Stimulated activated CD8-positive, alpha-beta memory T cell treated with anti-CD3 and anti-CD28 coated beads, Interleukin-15, amount 100 ng/mL, for 48 hours (primary cell): ENCODE measurements around the gene ADCY5.

ENCODE experiments used
- DNase-seq, 2 donors: peaks; one replicate each; pipeline ENCODE4 v3.0.0-alpha.2; 2020; ENCODE audit warnings: low read depth in 2 of 2

The ADCY5 gene

DNA sequence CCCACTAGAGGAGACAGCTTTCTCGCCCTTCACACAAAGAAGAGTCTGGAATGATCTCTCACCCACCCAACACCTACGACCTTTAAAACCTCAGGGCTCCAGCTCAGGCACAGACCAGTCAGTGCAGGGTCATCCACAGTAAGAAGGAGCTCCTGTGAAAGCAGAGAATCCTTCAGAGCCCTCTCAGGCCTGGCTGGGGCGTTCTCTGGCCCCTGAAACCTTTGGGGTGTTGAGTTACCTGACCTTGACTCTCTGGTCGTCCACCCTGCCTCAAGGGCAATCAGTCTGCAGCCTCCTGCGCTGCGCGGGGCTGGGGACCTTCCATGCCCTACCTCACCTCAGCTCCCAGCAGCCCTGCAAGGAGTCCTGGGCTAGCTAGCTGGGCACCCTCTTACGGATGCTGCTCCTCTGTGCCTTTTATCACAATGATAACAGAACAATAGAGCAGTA is 106.2 kb downstream of the ADCY5 start:
- no peak for DNase-seq

DNA sequence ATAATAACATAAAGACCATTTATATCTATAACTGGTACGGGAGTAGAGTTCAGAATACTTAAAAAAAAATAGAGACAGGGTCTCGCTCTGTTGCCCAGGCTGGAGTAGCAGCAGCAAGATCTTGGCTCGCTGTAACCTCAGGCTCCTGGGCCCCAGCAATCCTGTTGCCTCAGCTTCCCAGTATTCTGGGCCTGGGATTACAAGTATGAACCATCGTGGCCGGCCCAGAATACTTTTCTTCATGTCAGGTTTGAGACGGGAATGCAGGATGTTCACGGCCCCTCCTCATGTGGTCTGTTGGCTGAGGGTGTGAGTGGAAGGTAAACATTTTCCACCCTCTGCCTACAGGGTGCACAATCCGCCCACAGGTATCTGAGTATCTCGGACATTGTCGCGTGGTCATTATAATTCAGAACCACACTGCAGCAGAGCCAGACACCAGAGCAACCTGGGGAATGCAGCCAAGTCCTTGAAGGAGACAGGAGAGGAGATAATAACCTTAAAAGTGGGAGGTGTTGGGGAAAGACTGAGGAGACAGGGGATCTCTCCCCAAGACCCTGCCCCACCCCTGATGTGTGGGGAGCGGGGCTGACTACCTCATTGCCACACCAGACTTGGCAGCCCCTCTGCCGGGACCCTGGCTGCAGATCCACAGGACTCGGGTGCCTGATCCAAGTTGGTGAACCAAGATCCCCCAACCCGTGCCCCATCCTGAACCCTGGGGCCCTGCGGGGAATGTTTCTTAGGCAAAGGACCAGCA is 106.8 kb downstream of the ADCY5 start:
- DNase-seq, result no peak

DNA sequence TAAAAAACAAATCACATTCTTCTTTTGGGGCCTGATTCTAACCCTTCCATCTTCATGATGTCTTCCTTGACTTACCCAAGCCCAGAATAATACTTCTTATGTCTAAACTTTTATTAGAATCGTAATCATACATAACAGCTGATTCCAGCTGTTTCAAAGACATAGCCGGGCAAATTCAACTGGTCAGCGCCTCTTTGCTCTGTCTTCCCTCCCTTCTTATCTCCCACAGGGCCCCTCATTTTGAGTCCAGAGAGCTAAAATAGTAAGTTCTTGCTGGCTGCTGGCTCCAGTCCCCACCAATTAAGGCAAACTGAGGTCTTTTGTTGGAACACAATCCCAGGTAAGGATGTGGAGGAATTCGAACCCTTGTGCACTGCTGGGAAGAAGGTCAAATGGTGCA is 108.6 kb downstream of the ADCY5 start:
- DNase-seq, result no peak

DNA sequence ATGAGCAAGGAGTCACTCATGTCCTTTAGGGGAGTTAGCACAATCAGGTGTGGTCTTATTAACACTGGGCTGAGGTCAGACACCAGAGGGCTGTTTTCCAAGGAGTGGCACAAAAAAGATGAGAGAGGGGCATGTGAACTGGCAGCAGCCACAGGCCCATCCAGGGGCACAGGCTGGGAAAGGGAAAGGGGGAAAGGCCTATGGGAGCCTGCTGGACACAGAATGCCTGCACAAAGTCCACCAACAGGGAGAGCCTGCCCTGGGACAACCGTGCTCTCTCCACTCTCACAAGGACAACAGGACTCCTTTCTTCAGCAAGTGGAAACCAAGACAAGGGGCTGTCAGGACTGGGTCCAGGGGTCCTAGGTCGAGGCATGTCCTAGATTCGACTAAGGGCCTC is 109.6 kb downstream of the ADCY5 start:
- no peak for DNase-seq

DNA sequence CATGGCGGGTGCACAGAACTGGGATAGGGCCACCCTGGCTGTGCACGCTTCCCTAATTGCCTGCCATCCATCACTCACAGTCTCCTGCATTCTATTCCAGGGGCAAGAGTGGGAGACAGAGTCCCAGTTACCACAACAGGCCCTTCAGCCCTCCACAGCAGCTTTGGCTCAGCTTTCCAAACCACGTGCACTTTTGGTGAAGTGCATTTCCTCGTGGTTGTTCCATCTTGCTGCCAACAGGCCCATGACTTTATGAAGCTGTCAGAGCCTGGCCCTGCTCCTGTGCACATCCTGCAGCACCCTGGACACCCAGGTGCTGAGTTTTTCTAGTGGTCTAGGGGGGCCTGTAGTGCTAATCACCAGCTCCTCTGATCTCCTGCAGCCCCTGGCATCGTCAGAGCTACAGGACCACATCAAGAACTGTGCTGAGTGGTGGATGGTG is 110.2 kb downstream of the ADCY5 start:
- DNase-seq, result no peak

DNA sequence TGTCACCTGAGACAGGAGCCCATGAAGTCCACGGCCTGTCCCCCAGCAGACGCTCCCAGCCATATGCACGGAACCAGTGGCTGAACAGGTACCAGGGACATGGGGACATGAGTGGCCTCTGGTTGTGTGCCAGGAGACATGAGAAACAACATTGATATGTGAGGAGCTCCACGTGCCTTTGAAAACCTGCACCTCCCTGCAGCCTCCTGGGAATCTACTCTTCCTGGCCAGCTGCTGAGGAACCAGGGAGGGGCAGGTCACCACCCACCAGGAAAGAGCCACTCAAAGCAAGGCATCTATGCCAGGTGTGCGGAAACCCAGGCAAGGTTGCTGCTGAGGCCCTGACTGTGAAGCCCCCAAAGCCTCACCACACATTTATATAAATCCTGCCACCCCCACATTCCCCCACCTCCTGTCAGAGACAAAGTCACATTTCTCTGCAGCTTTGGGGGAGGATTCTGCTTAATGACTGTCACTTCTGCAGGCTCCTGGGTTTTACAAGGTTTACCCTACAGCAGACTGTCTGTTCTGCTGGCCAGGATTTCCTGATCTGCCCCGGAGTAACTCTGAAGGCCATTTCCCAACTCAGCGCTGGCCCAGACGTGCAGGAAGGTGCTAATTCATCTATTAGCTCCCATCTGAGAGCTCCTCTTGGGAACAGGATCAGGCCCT is 110.8 kb downstream of the ADCY5 start:
- DNase-seq, result no peak

DNA sequence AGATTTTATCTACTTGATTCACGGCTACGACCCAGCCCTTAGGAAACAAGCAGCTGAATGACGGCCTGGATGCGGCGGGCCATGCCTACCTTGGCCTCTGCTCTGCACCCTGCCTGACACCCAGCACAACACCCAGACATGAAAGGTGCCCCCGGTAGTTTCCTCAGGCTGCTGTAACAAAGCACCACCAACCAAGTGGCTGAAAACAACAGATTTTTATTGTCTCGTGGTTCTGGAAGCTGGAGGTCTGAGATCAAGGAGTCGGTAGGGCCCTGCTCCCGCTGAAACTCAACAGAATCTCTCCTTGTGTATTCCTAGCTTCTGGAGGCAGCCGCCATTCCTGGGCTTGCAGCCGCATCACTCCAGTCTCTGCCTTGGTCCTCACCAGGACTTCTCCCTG is 111.7 kb downstream of the ADCY5 start:
- DNase-seq, result no peak

DNA sequence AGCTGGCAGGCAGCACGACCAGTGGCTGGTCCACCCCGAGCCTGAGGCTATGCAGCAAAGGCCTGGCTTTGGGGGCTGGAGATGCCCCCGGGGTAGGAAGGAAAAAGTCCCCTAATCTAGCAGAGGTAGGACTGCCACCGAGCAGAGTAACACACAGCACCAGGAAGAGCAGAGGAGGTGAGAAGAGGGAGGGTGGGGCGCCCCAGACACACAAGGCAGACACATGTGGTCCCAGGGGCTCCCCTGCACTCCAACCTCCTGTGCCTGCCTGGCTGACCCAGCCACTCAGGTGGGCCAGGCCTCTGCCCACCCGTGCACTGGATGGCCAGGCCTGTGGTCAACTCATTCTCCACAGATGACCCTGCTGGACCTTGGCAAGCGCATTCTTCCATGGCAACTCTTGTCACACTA is 112.4 kb downstream of the ADCY5 start:
- no peak for DNase-seq

DNA sequence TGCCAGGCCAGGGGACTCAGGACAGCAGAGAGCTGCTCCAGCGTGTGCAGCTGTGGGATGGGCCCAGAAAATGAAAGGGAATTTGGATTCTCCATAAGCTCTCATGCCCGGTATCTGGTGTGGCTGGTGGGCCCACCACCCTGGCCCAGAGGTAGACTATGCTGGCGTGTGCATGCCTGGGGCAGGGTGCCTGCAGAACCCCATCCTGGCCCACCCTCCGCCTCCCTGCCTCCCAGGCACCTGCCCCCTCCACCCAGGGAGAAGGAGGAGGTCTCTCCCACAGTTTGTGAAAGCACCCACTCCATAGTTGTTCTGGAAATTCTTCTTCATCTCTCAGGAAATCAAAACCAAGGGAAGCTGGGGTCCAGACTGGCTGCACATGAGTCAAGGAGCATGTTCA is 112.9 kb downstream of the ADCY5 start:
- DNase-seq, result no peak

DNA sequence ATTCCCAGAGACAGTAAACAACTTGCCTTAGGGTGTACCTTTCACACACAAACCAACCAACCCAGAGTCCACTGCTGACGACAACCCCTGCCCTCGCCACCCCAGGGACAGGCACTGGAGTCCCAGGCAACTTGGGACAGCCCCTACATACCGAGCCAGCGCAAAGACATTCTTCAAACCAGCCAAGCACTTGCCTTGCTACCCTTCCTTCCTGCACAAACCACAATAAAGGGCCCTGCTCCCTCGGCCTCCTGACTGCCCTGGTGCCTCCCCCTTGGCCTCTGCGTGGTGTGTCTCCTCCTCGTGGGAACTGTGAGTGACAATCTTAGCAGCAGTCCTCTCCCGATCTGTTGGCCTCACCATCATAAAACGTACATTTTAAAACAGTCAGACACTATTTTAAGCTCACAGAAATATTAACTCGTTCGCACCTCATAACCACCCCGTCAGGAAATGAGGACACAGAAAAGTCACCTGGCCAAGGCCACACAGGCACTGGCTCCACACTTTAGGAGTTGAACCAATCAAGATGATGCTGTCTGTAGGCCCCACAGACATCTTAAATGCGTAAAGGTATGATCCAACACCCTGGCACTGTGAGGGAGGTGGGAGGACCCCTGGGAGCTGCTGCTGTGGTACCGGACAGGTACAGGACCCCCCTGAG is 113.8 kb downstream of the ADCY5 start:
- DNase-seq, result no peak

DNA sequence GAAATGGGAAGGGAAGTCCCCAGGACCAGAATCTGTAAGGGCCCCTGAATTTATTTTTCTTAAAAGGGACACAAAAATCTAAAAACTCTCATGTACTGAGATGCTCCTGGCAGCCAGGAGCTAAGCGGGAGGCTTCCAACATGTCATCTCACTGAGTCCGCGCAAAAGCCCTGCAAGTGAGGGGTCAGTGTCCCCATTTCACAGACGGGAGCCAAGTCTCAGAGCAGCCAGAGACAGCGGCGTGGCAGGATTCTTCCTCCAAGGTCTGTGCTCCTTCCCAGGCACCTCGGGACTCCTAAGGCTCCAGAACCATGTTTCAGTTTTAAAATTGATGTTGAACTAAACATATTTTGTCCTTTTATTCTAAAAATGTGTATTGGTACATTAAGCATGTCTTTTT is 114.8 kb downstream of the ADCY5 start:
- DNase-seq, result no peak

DNA sequence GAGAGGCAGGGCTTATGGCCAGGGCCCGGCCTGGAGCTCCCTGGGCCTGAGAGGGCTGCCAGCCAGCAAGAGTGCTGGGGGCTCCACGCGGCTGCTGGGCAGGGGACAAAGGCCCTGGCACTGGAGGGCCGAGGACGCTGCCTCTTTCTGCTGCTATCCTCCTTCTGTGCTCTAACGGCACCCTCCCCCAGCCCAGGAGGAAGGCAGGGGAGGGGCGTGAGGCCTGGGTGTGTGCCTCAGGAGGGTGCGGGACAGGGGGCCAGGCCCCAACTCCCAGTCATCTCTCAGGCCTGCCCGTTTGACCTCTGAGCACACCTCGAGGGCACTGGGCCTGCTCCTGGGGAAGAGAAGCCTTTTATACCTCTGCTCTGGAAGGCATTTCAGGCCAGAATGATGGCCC is 115.5 kb downstream of the ADCY5 start:
- no peak for DNase-seq

DNA sequence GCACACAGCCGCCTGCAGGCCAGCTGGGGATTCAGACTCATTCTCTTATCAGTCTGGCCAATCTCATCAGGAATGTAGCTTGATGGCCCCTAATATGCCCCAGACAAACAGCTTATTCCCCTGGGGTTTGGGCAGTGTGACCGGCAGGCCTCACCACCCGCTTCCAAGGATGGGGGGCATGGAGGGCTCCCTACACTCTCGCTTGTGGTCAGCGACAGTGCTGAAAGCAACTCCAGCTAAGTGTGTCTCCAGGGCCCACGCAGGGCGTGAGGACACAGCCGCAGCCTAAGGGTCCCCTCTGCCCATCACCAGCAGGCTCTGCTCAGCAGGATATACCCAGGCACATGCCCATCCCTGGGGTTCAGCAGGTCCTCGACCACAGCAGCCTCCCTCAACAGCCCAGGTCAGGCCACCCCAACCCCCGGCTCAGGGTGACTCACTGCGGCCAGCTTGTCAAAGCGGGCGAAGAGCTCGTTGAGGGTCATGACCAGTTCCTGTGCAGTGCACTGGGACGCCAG is 116.7 kb downstream of the ADCY5 start:
- no peak for DNase-seq

DNA sequence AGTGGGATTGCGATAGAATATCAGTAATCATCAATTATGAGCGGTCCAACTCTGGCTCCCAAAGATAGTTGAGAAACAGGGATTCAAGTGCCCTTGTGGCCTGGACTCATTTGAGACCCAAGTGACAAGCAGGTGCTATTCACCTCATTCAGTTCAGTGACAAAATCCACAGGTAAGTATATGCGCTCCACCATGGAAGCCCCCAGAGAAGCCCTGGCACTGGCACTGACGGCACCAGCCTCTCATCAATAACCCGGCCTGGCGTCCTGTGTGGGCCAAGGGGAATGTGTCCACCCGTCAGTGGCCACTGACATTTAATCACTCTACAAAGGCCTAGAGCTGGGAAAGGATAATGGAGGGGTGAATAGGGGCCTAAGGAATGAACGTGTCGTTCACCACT is 117.2 kb downstream of the ADCY5 start:
- no peak for DNase-seq

DNA sequence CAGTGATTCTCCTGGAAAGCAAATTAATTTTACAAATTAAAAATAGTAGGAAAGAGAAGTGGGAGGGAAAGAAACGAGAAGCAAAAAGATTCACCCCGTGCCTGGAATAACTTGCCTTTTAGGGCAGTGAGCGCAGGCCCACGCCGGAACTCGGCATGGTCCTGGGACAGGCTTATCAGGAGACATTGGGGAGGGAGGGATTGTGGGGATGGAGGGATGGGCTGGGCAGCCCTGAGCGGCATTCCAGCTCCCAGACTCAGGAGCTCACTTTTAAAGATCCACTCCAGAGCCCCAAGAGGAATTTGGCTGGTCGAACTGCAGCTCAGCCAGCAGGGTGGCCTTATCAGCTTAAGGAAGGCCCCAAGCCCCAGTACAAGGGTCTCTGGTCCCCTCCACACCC is 117.9 kb downstream of the ADCY5 start:
- DNase-seq, result no peak

DNA sequence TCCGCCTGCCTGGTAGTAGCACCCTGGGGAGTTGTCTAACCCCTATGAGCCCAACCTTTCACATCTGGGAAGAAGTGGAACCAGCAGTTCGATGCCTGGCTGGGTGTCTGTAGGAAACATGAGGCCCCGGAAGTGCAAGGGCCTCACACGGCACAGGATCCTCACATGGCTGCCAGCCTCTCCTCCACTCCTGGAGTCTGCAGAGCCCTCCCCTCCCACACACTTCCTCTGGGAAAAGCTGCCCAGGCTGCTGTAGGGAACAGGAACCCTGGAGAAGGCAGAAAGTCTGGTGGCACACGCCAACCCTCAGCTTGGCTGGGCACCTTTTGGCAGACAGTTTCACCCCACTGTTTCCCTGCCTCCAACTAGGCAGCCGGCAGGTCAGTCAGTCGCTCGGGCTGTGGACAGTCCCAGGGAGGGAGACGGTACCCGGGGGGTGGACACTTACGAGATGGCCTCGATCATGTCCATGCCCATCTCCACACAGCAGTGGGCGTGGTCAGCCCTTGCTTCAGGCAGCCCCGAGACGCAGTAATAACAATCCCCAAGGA is 118.4 kb downstream of the ADCY5 start:
- DNase-seq, result no peak

DNA sequence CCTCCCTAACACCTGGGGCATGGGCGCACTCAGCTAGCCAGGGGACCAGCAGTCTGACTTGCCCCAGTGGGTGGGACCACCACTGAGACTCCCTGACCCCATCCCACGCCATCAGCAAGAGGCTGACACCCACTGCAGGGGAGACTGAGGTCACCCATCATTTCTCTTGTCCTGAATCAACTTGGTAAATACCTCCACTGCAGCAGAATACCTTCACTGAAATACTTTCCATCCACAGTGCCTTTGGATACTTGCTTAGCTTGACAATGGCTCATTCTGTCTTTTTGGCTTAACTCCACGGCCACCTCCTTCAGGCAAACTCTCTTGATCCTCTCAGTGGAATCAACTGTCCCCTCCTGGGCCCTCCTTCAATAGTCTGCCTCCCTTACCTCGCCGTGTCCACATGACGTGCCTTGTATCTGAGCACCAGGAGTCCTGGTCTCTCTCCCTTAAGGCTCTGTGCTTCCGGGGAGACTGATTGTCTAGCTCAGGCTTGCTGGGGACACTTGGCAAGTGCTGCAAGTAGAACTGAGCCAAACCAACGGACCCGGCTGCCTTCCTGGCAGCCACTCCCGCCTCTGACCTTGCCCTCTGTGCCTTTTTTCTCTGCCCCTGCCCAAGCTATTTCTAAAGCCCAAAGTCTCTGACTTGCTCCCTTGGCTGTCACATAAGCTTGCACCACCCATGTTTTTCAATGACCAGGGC is 119.1 kb downstream of the ADCY5 start:
- no peak for DNase-seq

DNA sequence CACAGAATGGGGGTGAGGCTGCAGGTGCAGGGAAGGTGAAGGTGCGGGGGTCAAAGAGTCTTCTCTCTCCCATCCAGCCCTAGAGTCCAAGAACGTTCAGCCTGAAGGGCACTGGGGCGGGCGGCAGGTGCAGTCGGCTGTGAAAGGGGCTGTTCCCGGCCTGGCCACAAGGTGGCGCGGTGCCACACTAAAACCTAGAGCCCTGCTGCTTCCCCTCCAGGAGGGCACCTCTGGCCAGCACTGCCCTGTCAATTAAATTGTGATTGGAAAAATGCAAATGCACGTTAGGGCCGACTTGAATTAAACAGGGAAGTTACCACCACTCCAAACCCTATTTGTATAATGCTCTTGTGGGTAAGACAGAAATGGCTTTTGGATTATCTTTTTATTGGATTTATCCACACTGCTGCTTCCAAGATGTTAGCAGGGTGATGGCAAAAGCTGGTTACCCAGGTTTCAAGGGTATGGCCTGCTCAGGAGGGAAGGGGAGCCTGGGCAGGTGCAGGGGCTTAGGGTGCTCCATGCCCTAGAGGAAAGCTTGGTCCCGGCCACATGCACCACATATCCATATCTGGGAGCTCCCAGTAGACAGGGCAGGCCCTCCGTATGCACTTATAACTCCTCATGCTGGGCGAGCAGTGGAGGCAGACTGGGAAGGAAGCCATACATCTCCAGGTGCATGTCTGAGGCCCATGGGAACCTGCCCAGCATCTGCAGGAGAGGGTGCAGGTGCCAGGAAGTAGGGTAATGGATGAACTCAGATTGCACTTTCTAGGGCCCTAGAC is 119.8 kb downstream of the ADCY5 start:
- peak; percentile 32 to 57 for DNase-seq

DNA sequence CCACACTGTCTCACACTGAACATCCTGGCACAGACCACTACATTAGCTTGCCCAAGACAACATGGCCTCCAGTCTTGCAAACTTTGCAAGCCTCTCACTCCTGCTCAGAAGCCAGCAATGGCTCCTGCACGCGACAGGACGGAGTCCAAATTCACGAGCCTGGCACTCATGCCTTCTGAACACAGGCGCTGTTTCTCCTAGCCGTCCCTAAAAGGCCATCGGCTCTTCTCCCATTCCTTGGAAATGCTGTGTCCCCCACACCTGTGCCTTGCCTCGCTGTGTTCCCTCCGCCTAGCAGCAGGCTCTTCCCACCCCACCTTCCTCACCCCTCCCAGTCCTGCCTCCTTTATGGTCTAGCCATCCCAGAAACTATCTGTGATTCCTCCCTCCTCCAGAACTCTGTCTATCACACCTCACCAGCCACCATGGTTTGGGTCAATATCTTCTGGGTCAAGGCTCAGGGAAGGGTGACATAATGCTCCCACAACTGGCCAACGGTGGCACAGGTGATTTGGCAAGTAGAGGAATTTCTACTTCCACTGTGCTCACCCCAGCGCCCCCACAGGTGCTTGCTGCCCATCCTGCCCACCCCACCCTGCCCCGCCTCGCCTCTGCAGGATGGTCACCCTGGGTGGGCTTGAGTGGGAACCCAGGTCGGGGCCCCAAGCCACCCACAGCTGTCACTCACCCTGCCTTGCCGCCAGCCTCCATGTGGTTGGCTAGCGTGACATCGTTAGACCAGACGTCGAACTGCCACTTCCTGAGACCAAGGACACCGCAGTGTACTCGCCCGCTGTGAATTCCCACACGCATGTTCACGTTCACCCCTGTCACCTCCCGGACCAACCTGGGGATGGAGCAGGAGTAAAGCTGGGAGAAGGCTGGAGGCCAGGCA is 120.7 kb downstream of the ADCY5 start:
- no peak for DNase-seq

DNA sequence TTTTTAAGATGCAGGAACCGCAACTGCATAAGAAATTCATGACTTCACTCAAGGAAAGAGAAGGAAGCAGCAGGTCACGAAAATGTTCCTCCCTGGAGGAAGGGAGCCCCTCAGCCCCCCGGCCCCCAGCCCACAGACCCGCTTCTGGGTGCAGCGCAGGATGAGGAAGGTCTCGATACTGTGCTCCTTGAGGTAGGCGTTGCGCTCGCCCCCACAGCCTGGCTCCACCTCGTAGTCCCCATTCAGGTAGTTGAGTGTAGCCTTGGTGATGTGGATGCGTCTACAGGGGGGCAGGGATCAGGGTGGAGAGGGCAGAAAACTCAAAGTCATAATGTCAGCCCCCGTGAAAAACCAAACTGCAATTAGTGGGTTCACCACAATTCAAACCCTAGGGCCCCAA is 121.4 kb downstream of the ADCY5 start:
- DNase-seq, result no peak
